ENCODE measurements around the gene SPSB3. TPM values are rescaled to one million over a fixed set of nuclear protein-coding genes. Genes with fewer than 3 reads are reported as not detected.

SPSB3 gene
- total and polyA plus RNA-seq, 2 of the 4 experiments (the other 2 are of a cell fraction) = 9.1 to 30.8 TPM

DNA sequence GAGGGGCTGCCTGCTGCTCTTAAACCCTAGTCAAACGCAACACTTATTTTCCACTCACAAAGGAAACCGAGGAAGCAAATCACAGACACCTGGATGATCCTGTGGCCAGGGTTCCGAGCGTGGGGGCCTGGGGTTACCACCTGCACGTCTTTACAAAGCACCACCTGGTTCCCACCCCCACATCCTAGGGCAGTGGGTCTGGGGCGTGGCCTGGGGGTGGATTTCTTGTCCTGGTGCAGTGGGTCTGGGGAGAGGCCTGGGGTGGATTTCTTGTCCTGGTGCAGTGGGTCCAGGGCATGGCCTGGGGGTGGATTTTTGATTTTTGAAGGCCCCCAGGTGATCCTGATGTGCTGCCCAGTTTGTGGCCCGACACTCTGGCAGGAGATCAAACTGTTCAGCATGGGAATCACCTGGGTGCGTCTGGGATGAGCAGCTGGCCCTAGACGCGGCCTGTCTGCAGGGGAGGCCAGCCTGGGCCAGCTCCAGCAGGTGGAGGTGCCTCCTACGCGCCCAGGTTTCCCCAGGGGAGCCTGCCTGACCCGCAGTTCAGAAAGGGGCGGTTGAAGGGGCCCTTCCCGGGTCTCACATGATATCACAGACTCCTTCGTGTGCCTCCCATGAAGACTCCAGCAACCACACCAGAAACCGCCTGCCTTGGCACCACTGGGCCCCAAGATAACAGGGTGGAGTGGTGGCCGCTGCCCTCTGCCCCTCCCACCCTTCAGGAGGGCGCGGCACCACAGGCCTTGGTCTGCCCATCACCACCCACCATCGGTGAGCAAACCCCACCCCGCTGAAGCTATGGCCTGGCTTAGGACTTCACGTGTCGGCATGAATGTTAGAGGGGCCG lies 38.0 kb upstream of the SPSB3 start:
- no peak overlapping the region for H2BK15ac ChIP-seq (ENCODE audit: low read depth, low read length)
- H3K18ac ChIP-seq (ENCODE audit: low read depth, low read length) = no peak overlapping the region
- H3K79me1 ChIP-seq (ENCODE audit: low read depth in 1 of 2, low read length in 2 of 2) = peaks cover 2 to 22% of the 10 kb centered on the region in 2 experiments; a peak in 3 of 4 replicates
- dilution Hi-C loops (cut with HindIII; ENCODE audit: low sequenced_read_pairs, unreplicated experiment) (no loop called here), in situ Hi-C loops (cut with MboI; ENCODE audit: low sequenced_read_pairs) (no loop called here), intact Hi-C loops (cut with micrococcal nuclease) (no loop called here)
- TF ChIP-seq FOS (IDR thresholded peaks at IDR 0.05; ENCODE audit: low read depth, low read length) (no peak), NFE2L2 (IDR thresholded peaks at IDR 0.05; ENCODE audit: low read depth, low read length) (no peak), RAD21 (IDR thresholded peaks at IDR 0.05; ENCODE audit: low read length) (no peak), SMC3 (IDR thresholded peaks at IDR 0.05; ENCODE audit: low read depth, low read length) (no peak), RFX5 (IDR thresholded peaks at IDR 0.05; ENCODE audit: low read depth, low read length) (no peak), MAFK (IDR thresholded peaks at IDR 0.05; ENCODE audit: low read depth, low read length) (no peak), POLR2A (IDR thresholded peaks at IDR 0.05; ENCODE audit: low read depth, low read length) (no peak)
- no peak overlapping the region for H2BK120ac ChIP-seq (ENCODE audit: low read depth, low read length)
- ATAC-seq (ENCODE audit: low read depth) (no peak), DNase-seq (no peak)
- BruUV-seq (replicated peaks) = no TSS peak
- no peak overlapping the region for H3K56ac ChIP-seq (ENCODE audit: extremely low read depth, insufficient read depth, low read length)
- no peaks in the 10 kb centered on the region for H3K27me3 ChIP-seq (ENCODE audit: control insufficient read depth, insufficient read depth, low read length)
- no peak overlapping the region for H2AK9ac ChIP-seq (replicated peaks; ENCODE audit: low read depth, low read length, poor library complexity)
- no peak overlapping the region for H4K91ac ChIP-seq (ENCODE audit: insufficient read depth, low read depth, low read length)
- no peak overlapping the region for H3K9ac ChIP-seq (ENCODE audit: low read depth, low read length)
- WGBS, 2 experiments (ENCODE audit: extremely low coverage in 2 of 2, insufficient read length in 1 of 2) = 88% methylated on average over 5 of the region's 25 CpGs; no CpG with 5 or more reads in 1 of the 2 experiments
- H3K9me1 ChIP-seq (ENCODE audit: insufficient read depth, low read length) = peaks cover 2% of the 10 kb centered on the region
- no peak overlapping the region for H3K4me3 ChIP-seq (ENCODE audit: insufficient read depth, low read depth, low read length)
- H3K9me3 ChIP-seq (ENCODE audit: control insufficient read depth, insufficient read depth, low read length) = no peaks in the 10 kb centered on the region
- no peak overlapping the region for H2BK20ac ChIP-seq (ENCODE audit: low read depth, low read length)
- no peak overlapping the region for H3K23ac ChIP-seq (ENCODE audit: low read depth, low read length)
- peaks cover 18% of the 10 kb centered on the region for H3K36me3 ChIP-seq (ENCODE audit: control insufficient read depth, insufficient read depth, low read length)
- no peak overlapping the region for H2AK5ac ChIP-seq (ENCODE audit: low read depth, low read length)
- H3K4ac ChIP-seq (ENCODE audit: low read depth, low read length) = no peak overlapping the region
- no peak overlapping the region for H2AFZ ChIP-seq (replicated peaks; ENCODE audit: low read length, poor library complexity)
- H4K5ac ChIP-seq (ENCODE audit: low read depth, low read length) = no peak overlapping the region
- ChIA-PET CTCF (no interaction called here), POLR2A (ENCODE audit: unreplicated experiment) (no interaction called here)
- H4K8ac ChIP-seq (ENCODE audit: low read depth in 2 of 2, low read length in 2 of 2) = no peak overlapping the region
- H2BK5ac ChIP-seq (ENCODE audit: low read depth, low read length, poor library complexity, severe bottlenecking) = no peak overlapping the region
- no peaks in the 10 kb centered on the region for H3K4me1 ChIP-seq (ENCODE audit: control insufficient read depth, insufficient read depth, low read length)
- H4K20me1 ChIP-seq (ENCODE audit: insufficient read depth, low read length) = 0 out of 2 replicates have a peak, but pooled peaks cover 3% of the 10 kb centered on the region
- H3K4me2 ChIP-seq (ENCODE audit: low read depth, low read length) = no peak overlapping the region
- H3K14ac ChIP-seq (replicated peaks; ENCODE audit: low read depth, low read length) = no peak overlapping the region
- H3K27ac ChIP-seq (ENCODE audit: insufficient read depth, low read length) = no peak overlapping the region

All from IMR-90 (cell line).